HCT116 (cell line): ENCODE measurements around the gene PHF14. TPM values are rescaled to one million over a fixed set of nuclear protein-coding genes. Genes with fewer than 3 reads are reported as not detected.

ENCODE experiments used
- ATAC-seq: fragments of 200-7000 bp; cut with Tn5 transposase; 2 replicates; pipeline ENCODE4 v1.9.1; 2020; ENCODE audit warnings: mild to moderate bottlenecking, moderate library complexity
- BruUV-seq: library from RNA; stranded (reverse); fragments of 400-500 nt; replicated peaks from 2 replicates; lab custom pipeline; 2021; lab: Mats Ljungman, UMichigan
- CTCF ChIA-PET: fragments of 300-600 bp; sonication (Branson Sonifier 250); formaldehyde crosslinking; loops from one replicate; lab custom pipeline; 2021; ENCODE audit warnings: antibody characterized with exemption; lab: Charles Lee
- POLR2A ChIA-PET: fragments of 300-600, 350-600 bp; sonication (Branson Sonifier 250); formaldehyde crosslinking; loops from one replicate; lab custom pipeline; 2021; ENCODE audit warnings: antibody characterized with exemption; lab: Charles Lee
- RAD21 ChIA-PET, 2 experiments: fragments of 300-600 bp; sonication (Branson Sonifier 250); formaldehyde crosslinking; loops; one replicate each; lab custom pipeline; 2023; ENCODE audit warnings: low total read pairs in 2 of 2; ENCODE audit not compliant: uncharacterized antibody in 2 of 2, unreplicated experiment in 2 of 2, low non-redundant PET in 1 of 2; lab: Charles Lee
- DNase-seq: peaks from one replicate; pipeline ENCODE4 v3.0.0-alpha.2; 2010; ENCODE audit warnings: low read depth, low spot score
- H2AFZ ChIP-seq: fragments of 200-600 bp; shearing (Covaris generic), sonication (generic); 2 replicates; pipeline ENCODE4 v1.6.1; 2017; ENCODE audit warnings: low read depth, mixed run types, mixed read lengths, antibody characterized with exemption, low read length; ENCODE audit not compliant: poor library complexity, severe bottlenecking
- H3K27ac ChIP-seq: 2 replicates; pipeline ENCODE4 v1.5.1; 2012; ENCODE audit warnings: low read depth, low read length
- H3K27me3 ChIP-seq: fragments of 200-600 bp; sonication (generic); 2 replicates; pipeline ENCODE4 v1.6.1; 2016; ENCODE audit warnings: mixed run types, low read length, mixed read lengths; ENCODE audit not compliant: insufficient read depth
- H3K36me3 ChIP-seq, 2 experiments: fragments of 200-500 bp in 1 of 2; fragments of 200-600 bp in 1 of 2; sonication (Bioruptor generic) in 1 of 2; sonication (generic) in 1 of 2; 2 replicates each; pipeline versions ENCODE4 v1.5.1 to v1.6.1; 2014 to 2016; ENCODE audit warnings: low read length in 2 of 2, inconsistent platforms in 1 of 2, mixed read lengths in 1 of 2, mixed run types in 1 of 2; ENCODE audit not compliant: insufficient read depth in 2 of 2, control insufficient read depth in 1 of 2
- H3K4me1 ChIP-seq, 2 experiments: fragments of 200-600 bp in 1 of 2; sonication (generic) in 1 of 2; 2 replicates each; pipeline versions ENCODE4 v1.5.1 to v1.6.1; 2012 to 2017; ENCODE audit warnings: low read length in 2 of 2, inconsistent platforms in 1 of 2, mild to moderate bottlenecking in 1 of 2, mixed read lengths in 1 of 2, mixed run types in 1 of 2, moderate library complexity in 1 of 2; ENCODE audit not compliant: insufficient read depth in 2 of 2, control insufficient read depth in 1 of 2
- H3K4me2 ChIP-seq: fragments of 200-600 bp; sonication (generic); 2 replicates; pipeline ENCODE4 v1.6.1; 2017; ENCODE audit warnings: mixed run types, low read length, mixed read lengths
- H3K4me3 ChIP-seq, 2 experiments: fragments of 200-600 bp in 1 of 2; sonication (generic) in 1 of 2; replicated peaks in 1 of 2; 2 replicates each; pipeline ENCODE4 v1.5.1; 2011 to 2016; ENCODE audit warnings: low read length in 2 of 2, control low read depth in 1 of 2, low read depth in 1 of 2, mild to moderate bottlenecking in 1 of 2, mixed read lengths in 1 of 2, mixed run types in 1 of 2
- H3K79me2 ChIP-seq: fragments of 200-600 bp; sonication (generic); 2 replicates; pipeline ENCODE4 v1.6.1; 2017; ENCODE audit warnings: mild to moderate bottlenecking, mixed run types, low read length, moderate library complexity, mixed read lengths; ENCODE audit not compliant: insufficient read depth
- H3K9ac ChIP-seq: fragments of 200-600 bp; sonication (generic); 2 replicates; pipeline ENCODE4 v1.6.1; 2016; ENCODE audit warnings: low read length, mixed read lengths
- H3K9me2 ChIP-seq: fragments of 200-600 bp; sonication (generic), shearing (Covaris generic); 2 replicates; pipeline ENCODE4 v1.6.1; 2017; ENCODE audit warnings: mixed run types, mild to moderate bottlenecking, moderate library complexity; ENCODE audit not compliant: insufficient read depth
- H3K9me3 ChIP-seq, 2 experiments: fragments of 200-500 bp in 1 of 2; fragments of 200-600 bp in 1 of 2; sonication (Bioruptor generic) in 1 of 2; sonication (generic) in 1 of 2; 2 replicates each; pipeline ENCODE4 v1.6.1; 2014 to 2017; ENCODE audit warnings: low read length in 2 of 2, mixed read lengths in 2 of 2, inconsistent platforms in 1 of 2, low read depth in 1 of 2, mild to moderate bottlenecking in 1 of 2, mixed run types in 1 of 2, moderate library complexity in 1 of 2; ENCODE audit not compliant: control insufficient read depth in 1 of 2, insufficient read depth in 1 of 2
- H4K20me1 ChIP-seq: fragments of 200-600 bp; sonication (generic), shearing (Covaris generic); 2 replicates; pipeline ENCODE4 v1.6.1; 2017; ENCODE audit warnings: mixed run types, mild to moderate bottlenecking, moderate library complexity; ENCODE audit not compliant: insufficient read depth
- ATF3 ChIP-seq: IDR thresholded peaks from 2 replicates; pipeline ENCODE4 v1.6.1; 2012
- CBX3 ChIP-seq: IDR thresholded peaks from 2 replicates; pipeline ENCODE4 v1.6.1; 2012; ENCODE audit warnings: low read depth
- ELF1 ChIP-seq: IDR thresholded peaks from 2 replicates; pipeline ENCODE4 v1.6.1; 2012; ENCODE audit warnings: low read depth, borderline replicate concordance
- EZH2 ChIP-seq: fragments of 200-600 bp; sonication (generic); IDR thresholded peaks from 2 replicates; pipeline ENCODE4 v1.6.1; 2017; ENCODE audit warnings: antibody characterized with exemption, mixed run types
- EZH2phosphoT487 ChIP-seq: fragments of 200-600 bp; IDR thresholded peaks from 2 replicates; pipeline ENCODE4 v1.6.1; 2018; ENCODE audit warnings: antibody characterized with exemption, borderline replicate concordance
- JUND ChIP-seq: IDR thresholded peaks from 2 replicates; pipeline ENCODE4 v1.6.1; 2012
- POLR2A ChIP-seq: IDR thresholded peaks from 2 replicates; pipeline ENCODE4 v1.7.0; 2011; ENCODE audit warnings: borderline replicate concordance; ENCODE audit not compliant: insufficient read depth, insufficient read length; ENCODE audit errors: extremely low read depth
- POLR2AphosphoS5 ChIP-seq: IDR thresholded peaks from 2 replicates; pipeline ENCODE4 v1.6.1; 2011; ENCODE audit warnings: mild to moderate bottlenecking, low read depth, low read length, moderate library complexity
- RAD21 ChIP-seq: IDR thresholded peaks from 2 replicates; pipeline ENCODE4 v1.6.1; 2012; ENCODE audit warnings: low read depth, mild to moderate bottlenecking
- SIN3A ChIP-seq: IDR thresholded peaks from 2 replicates; pipeline ENCODE4 v1.6.1; 2012; ENCODE audit warnings: low read depth
- SP1 ChIP-seq: IDR thresholded peaks from 2 replicates; pipeline ENCODE4 v1.6.1; 2012; ENCODE audit warnings: low read depth
- SRF ChIP-seq: IDR thresholded peaks from 2 replicates; pipeline ENCODE4 v1.6.1; 2012; ENCODE audit warnings: low read depth
- TCF7L2 ChIP-seq: IDR thresholded peaks from 2 replicates; pipeline ENCODE4 v1.7.0; 2011; ENCODE audit warnings: borderline replicate concordance, inconsistent platforms; ENCODE audit not compliant: insufficient read depth, insufficient read length; ENCODE audit errors: extremely low read depth
- YY1 ChIP-seq: IDR thresholded peaks from 2 replicates; pipeline ENCODE4 v1.6.1; 2011; ENCODE audit warnings: low read length, low read depth, moderate library complexity, mild to moderate bottlenecking; ENCODE audit not compliant: insufficient replicate concordance; ENCODE audit errors: extremely low read depth
- ZBTB33 ChIP-seq: IDR thresholded peaks from 2 replicates; pipeline ENCODE4 v1.6.1; 2011; ENCODE audit warnings: mild to moderate bottlenecking, low read length, moderate library complexity; ENCODE audit not compliant: insufficient replicate concordance; ENCODE audit errors: extremely low read depth
- ZFX ChIP-seq: fragments of 450-650 bp; IDR thresholded peaks from 2 replicates; pipeline ENCODE4 v1.6.1; 2017
- ZNF274 ChIP-seq: fragments of 200-500 bp; sonication (Bioruptor generic); IDR thresholded peaks from 2 replicates; pipeline ENCODE4 v1.6.1; 2014; ENCODE audit warnings: mild to moderate bottlenecking, low read depth, low read length, inconsistent platforms
- intact Hi-C: fragments of 100-400 bp; cut with micrococcal nuclease; formaldehyde crosslinking; loops from 2 replicates; pipeline ENCODE4 v1.10.0; 2022
- total RNA-seq: library from RNA; stranded (reverse); gene quantifications from one replicate; pipeline ENCODE4 v1.2.1, GENCODE V29; 2021; ENCODE audit not compliant: unreplicated experiment
- TF ChIP-seq, protein P1 (sequence below), 3 experiments: fragments of 200-600 bp in 1 of 3; sonication (generic) in 1 of 3; IDR thresholded peaks in 2 of 3; conservative IDR thresholded peaks in 1 of 3; 2 replicates each; pipeline ENCODE4 v1.5.1; 2012 to 2017; ENCODE audit warnings: low read depth in 2 of 3, low read length in 2 of 3, antibody characterized with exemption in 1 of 3, borderline replicate concordance in 1 of 3, control low read depth in 1 of 3, mild to moderate bottlenecking in 1 of 3, mixed read lengths in 1 of 3, mixed run types in 1 of 3, moderate library complexity in 1 of 3; ENCODE audit not compliant: insufficient read depth in 1 of 3
- TF ChIP-seq, protein P2 (sequence below): IDR thresholded peaks from 2 replicates; pipeline ENCODE4 v1.6.1; 2012; ENCODE audit warnings: low read depth

The PHF14 gene
- total RNA-seq, 1 experiment from 2014 or later = 13.8 TPM

DNA sequence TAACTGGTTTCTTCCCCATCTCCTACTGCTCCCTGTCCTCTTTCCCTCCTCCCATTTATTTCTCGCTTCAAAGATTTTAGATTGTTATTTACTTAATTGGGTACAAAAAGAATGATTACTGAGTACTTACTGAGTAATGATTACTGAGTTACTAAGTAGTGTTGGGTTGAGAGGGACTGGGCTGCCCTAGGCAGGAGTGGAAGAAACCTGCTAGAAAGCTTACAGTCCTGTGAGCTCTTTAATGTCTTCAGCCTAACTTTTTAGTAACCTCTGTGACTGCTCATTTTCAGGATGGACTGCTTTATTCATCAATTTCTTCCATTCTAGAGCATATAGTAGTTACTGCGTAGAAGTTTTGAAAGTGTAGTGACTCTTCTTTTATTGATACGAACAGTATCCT is 7.6 kb downstream of the PHF14 start:
- no TSS peak for BruUV-seq
- intact Hi-C loops = no loop called here
- ChIA-PET CTCF (no interaction called here), POLR2A (no interaction called here), RAD21 (no interaction called here)
- Histone ChIP-seq H3K36me3 (peaks cover 9 to 13% of the 10 kb centered on the region in 2 experiments), H2AFZ (no peak overlapping the region), H3K4me1 (no peaks in the 10 kb centered on the region), H3K9ac (no peak overlapping the region), H4K20me1 (peaks cover 11% of the 10 kb centered on the region; the same call in 1 of the 2 replicates), H3K27me3 (no peaks in the 10 kb centered on the region), H3K9me2 (no peaks in the 10 kb centered on the region), H3K27ac (no peak overlapping the region), H3K79me2 (peaks cover 83% of the 10 kb centered on the region), H3K9me3 (no peaks in the 10 kb centered on the region), H3K4me3 (no peak overlapping the region), H3K4me2 (no peak overlapping the region)
- DNase-seq (no peak), ATAC-seq (no peak)
- TF ChIP-seq POLR2A = no peak
- no peak for TF ChIP-seq SRF
- no peak for TF ChIP-seq ZBTB33
- TF ChIP-seq POLR2AphosphoS5 = no peak
- TF ChIP-seq EZH2 = no peak
- no peak for TF ChIP-seq JUND
- TF ChIP-seq EZH2phosphoT487 = no peak
- TF ChIP-seq CBX3 = no peak
- TF ChIP-seq SP1 = no peak
- no peak for TF ChIP-seq ATF3
- TF ChIP-seq TCF7L2 = no peak
- TF ChIP-seq ZFX = no peak
- TF ChIP-seq YY1 = no peak
- no peak for TF ChIP-seq ZNF274
- TF ChIP-seq SIN3A = no peak
- TF ChIP-seq ELF1 = no peak
- TF ChIP-seq, protein P1, sequence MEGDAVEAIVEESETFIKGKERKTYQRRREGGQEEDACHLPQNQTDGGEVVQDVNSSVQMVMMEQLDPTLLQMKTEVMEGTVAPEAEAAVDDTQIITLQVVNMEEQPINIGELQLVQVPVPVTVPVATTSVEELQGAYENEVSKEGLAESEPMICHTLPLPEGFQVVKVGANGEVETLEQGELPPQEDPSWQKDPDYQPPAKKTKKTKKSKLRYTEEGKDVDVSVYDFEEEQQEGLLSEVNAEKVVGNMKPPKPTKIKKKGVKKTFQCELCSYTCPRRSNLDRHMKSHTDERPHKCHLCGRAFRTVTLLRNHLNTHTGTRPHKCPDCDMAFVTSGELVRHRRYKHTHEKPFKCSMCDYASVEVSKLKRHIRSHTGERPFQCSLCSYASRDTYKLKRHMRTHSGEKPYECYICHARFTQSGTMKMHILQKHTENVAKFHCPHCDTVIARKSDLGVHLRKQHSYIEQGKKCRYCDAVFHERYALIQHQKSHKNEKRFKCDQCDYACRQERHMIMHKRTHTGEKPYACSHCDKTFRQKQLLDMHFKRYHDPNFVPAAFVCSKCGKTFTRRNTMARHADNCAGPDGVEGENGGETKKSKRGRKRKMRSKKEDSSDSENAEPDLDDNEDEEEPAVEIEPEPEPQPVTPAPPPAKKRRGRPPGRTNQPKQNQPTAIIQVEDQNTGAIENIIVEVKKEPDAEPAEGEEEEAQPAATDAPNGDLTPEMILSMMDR (IDR thresholded peaks at IDR 0.05 in 2 of 3, conservative IDR thresholded peaks at IDR 0.05 in 1 of 3; ENCODE audit: borderline replicate concordance in 1 of 3, insufficient read depth in 1 of 3, low read depth in 2 of 3, low read length in 2 of 3) = no peak
- TF ChIP-seq, protein P2, sequence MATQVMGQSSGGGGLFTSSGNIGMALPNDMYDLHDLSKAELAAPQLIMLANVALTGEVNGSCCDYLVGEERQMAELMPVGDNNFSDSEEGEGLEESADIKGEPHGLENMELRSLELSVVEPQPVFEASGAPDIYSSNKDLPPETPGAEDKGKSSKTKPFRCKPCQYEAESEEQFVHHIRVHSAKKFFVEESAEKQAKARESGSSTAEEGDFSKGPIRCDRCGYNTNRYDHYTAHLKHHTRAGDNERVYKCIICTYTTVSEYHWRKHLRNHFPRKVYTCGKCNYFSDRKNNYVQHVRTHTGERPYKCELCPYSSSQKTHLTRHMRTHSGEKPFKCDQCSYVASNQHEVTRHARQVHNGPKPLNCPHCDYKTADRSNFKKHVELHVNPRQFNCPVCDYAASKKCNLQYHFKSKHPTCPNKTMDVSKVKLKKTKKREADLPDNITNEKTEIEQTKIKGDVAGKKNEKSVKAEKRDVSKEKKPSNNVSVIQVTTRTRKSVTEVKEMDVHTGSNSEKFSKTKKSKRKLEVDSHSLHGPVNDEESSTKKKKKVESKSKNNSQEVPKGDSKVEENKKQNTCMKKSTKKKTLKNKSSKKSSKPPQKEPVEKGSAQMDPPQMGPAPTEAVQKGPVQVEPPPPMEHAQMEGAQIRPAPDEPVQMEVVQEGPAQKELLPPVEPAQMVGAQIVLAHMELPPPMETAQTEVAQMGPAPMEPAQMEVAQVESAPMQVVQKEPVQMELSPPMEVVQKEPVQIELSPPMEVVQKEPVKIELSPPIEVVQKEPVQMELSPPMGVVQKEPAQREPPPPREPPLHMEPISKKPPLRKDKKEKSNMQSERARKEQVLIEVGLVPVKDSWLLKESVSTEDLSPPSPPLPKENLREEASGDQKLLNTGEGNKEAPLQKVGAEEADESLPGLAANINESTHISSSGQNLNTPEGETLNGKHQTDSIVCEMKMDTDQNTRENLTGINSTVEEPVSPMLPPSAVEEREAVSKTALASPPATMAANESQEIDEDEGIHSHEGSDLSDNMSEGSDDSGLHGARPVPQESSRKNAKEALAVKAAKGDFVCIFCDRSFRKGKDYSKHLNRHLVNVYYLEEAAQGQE = no peak
- no peak for TF ChIP-seq RAD21
